HepG2 (cell line): Measurements from ENCODE around the gene EIF3M. TPM values are rescaled to one million over a fixed set of nuclear protein-coding genes. Genes with fewer than 3 reads are reported as not detected.

Experiments used
- CREM ChIP-seq, 2 experiments: sonication (generic) in 1 of 2; formaldehyde crosslinking in 1 of 2; IDR thresholded peaks; 2 replicates each; pipeline versions ENCODE4 v1.4.0 to v1.6.1; 2016 to 2020; ENCODE audit warnings: antibody characterized with exemption in 1 of 2, mild to moderate bottlenecking in 1 of 2, missing genetic modification reagents in 1 of 2
- HMG20A ChIP-seq: IDR thresholded peaks from 2 replicates; pipeline ENCODE4 v1.6.1; 2016; ENCODE audit warnings: borderline replicate concordance
- IKZF1 ChIP-seq: fragments of 450-650 bp; IDR thresholded peaks from 2 replicates; pipeline ENCODE4 v1.7.1; 2016
- POGZ ChIP-seq: sonication (generic); formaldehyde crosslinking; IDR thresholded peaks from 2 replicates; pipeline ENCODE4 v1.4.0; 2020; ENCODE audit warnings: mild to moderate bottlenecking, missing genetic modification reagents
- POLR2G ChIP-seq: fragments of 200-400 bp; formaldehyde crosslinking; IDR thresholded peaks from 2 replicates; pipeline ENCODE4 v1.6.1; 2018; ENCODE audit warnings: mild to moderate bottlenecking, low read depth, low read length, moderate library complexity
- SP140L ChIP-seq: sonication (generic); formaldehyde crosslinking; IDR thresholded peaks from 2 replicates; pipeline ENCODE4 v1.4.0; 2020; ENCODE audit warnings: missing genetic modification reagents, borderline replicate concordance
- YEATS4 ChIP-seq: sonication (generic); formaldehyde crosslinking; IDR thresholded peaks from 2 replicates; pipeline ENCODE4 v1.4.0; 2020; ENCODE audit warnings: missing genetic modification reagents, borderline replicate concordance
- ZFP37 ChIP-seq: sonication (generic); formaldehyde crosslinking; IDR thresholded peaks from 2 replicates; pipeline ENCODE4 v1.4.0; 2020; ENCODE audit warnings: missing genetic modification reagents, borderline replicate concordance
- ZNF335 ChIP-seq: sonication (generic); formaldehyde crosslinking; IDR thresholded peaks from 2 replicates; pipeline ENCODE4 v1.4.0; 2020; ENCODE audit warnings: missing genetic modification reagents
- ZNF432 ChIP-seq: sonication (generic); formaldehyde crosslinking; IDR thresholded peaks from 2 replicates; pipeline ENCODE4 v1.5.0; 2020; ENCODE audit warnings: missing genetic modification reagents, mild to moderate bottlenecking, borderline replicate concordance
- ZNF761 ChIP-seq: sonication (generic); formaldehyde crosslinking; conservative IDR thresholded peaks from 2 replicates; pipeline ENCODE4 v1.4.0; 2020; ENCODE audit warnings: mild to moderate bottlenecking, missing genetic modification reagents
- ZNF772 ChIP-seq: sonication (generic); formaldehyde crosslinking; IDR thresholded peaks from 2 replicates; pipeline ENCODE4 v1.5.0; 2020; ENCODE audit warnings: mild to moderate bottlenecking, missing genetic modification reagents
- polyA plus RNA-seq, 8 experiments: library from polyadenylated mRNA; depleted of rRNA in 3 of 8; stranded (reverse) in 7 of 8; unstranded in 1 of 8; fragments of >200 nt; fragmentation: Illumina TruSeq in 4 of 8; extraction: Trizol in 4 of 8; gene quantifications; 2 replicates each; pipeline versions ENCODE4 v1.2.1 to v1.2.3, GENCODE V29; 2011 to 2016; ENCODE audit warnings: low read depth in 4 of 8, missing spikeins in 1 of 8, mixed read lengths in 1 of 8; ENCODE audit not compliant: insufficient read depth in 1 of 8
- total RNA-seq, 5 experiments: library from RNA; depleted of rRNA; stranded (reverse); fragments of >200 nt; fragmentation: Illumina TruSeq; extraction: Trizol; gene quantifications; 2 replicates each; pipeline ENCODE4 v1.2.3, GENCODE V29; 2016; ENCODE audit warnings: low read depth in 1 of 5
- TF ChIP-seq, protein P1 (sequence below): sonication (generic); formaldehyde crosslinking; IDR thresholded peaks from 2 replicates; pipeline ENCODE4 v1.8.1; 2023; ENCODE audit warnings: mild to moderate bottlenecking, inconsistent platforms, moderate library complexity, missing genetic modification reagents, borderline replicate concordance
- TF ChIP-seq, protein P2 (sequence below): sonication (generic); formaldehyde crosslinking; IDR thresholded peaks from 2 replicates; pipeline ENCODE4 v1.9.0; 2021; ENCODE audit warnings: missing genetic modification reagents, borderline replicate concordance
- TF ChIP-seq, protein P3 (sequence below): sonication (generic); formaldehyde crosslinking; IDR thresholded peaks from 2 replicates; pipeline ENCODE4 v1.5.0; 2020; ENCODE audit warnings: missing genetic modification reagents
- TF ChIP-seq, protein P4 (sequence below): sonication (generic); formaldehyde crosslinking; IDR thresholded peaks from 2 replicates; pipeline ENCODE4 v1.5.0; 2020; ENCODE audit warnings: mild to moderate bottlenecking, low read depth, missing genetic modification reagents, borderline replicate concordance
- TF ChIP-seq, protein P5 (sequence below): sonication (generic); formaldehyde crosslinking; IDR thresholded peaks from 2 replicates; pipeline ENCODE4 v1.4.0; 2020; ENCODE audit warnings: missing genetic modification reagents; ENCODE audit errors: not compliant biosample characterization
- TF ChIP-seq, protein P6 (sequence below): sonication (generic); formaldehyde crosslinking; IDR thresholded peaks from 2 replicates; pipeline ENCODE4 v1.9.0; 2021; ENCODE audit warnings: missing genetic modification reagents, mild to moderate bottlenecking, borderline replicate concordance
- TF ChIP-seq, protein P7 (sequence below): sonication (generic); formaldehyde crosslinking; IDR thresholded peaks from 2 replicates; pipeline ENCODE4 v1.5.0; 2020; ENCODE audit warnings: missing genetic modification reagents

Gene EIF3M
- total and polyA plus RNA-seq, 2 of the 13 experiments (the other 11 are each of a cell fraction or from before 2014, with no cell fraction given) = 279 to 389 TPM

DNA sequence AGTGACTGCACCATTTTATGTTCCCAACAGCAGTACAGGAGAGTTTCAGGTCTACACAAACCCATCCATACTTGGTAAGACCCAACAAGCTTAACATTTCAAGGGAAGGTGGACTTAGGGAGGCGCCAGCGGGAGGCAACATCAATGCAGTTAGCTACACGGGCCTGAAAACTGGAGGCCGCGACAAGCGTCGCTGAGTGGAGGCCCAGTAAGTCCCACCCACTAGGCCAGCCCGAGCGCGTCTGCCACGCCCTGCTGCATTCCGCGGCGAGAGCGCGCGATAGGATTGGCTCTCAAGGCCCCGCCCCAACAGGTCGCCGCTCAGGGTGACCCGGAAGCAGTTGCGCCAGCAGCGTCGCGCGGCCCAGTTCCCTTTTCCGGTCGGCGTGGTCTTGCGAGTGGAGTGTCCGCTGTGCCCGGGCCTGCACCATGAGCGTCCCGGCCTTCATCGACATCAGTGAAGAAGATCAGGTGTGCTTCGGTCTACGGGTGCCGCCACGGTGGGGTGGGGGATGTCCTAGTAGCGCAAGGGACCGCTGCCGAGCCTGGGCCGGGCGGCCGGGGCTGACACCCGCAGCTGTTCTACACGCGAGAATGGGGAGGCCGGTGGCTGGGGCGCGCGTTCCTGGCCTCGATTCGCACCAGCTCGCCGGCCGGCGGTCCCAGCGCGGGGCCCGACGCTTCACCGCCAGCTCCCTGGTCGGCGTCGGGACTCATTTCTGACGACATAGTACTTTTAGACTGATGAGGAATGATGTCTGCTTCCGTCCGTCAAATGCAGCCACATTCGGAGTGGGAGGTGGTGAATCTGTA is at the start of gene EIF3M (continued):
- TF ChIP-seq, protein P1, sequence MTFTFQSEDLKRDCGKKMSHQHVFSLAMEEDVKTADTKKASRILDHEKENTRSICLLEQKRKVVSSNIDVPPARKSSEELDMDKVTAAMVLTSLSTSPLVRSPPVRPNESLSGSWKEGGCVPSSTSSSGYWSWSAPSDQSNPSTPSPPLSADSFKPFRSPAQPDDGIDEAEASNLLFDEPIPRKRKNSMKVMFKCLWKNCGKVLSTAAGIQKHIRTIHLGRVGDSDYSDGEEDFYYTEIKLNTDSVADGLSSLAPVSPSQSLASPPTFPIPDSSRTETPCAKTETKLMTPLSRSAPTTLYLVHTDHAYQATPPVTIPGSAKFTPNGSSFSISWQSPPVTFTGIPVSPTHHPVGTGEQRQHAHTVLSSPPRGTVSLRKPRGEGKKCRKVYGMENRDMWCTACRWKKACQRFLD (CRISPR knock-in tag) = peak; percentile 70; the same call in 1 of the 2 replicates
- no peak for TF ChIP-seq HMG20A (CRISPR knock-in tag)
- no peak for TF ChIP-seq ZNF761 (CRISPR knock-in tag)
- TF ChIP-seq, protein P2, sequence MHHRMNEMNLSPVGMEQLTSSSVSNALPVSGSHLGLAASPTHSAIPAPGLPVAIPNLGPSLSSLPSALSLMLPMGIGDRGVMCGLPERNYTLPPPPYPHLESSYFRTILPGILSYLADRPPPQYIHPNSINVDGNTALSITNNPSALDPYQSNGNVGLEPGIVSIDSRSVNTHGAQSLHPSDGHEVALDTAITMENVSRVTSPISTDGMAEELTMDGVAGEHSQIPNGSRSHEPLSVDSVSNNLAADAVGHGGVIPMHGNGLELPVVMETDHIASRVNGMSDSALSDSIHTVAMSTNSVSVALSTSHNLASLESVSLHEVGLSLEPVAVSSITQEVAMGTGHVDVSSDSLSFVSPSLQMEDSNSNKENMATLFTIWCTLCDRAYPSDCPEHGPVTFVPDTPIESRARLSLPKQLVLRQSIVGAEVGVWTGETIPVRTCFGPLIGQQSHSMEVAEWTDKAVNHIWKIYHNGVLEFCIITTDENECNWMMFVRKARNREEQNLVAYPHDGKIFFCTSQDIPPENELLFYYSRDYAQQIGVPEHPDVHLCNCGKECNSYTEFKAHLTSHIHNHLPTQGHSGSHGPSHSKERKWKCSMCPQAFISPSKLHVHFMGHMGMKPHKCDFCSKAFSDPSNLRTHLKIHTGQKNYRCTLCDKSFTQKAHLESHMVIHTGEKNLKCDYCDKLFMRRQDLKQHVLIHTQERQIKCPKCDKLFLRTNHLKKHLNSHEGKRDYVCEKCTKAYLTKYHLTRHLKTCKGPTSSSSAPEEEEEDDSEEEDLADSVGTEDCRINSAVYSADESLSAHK (CRISPR knock-in tag) = no peak
- peak; percentile 95 for TF ChIP-seq ZNF772 (CRISPR knock-in tag)
- TF ChIP-seq, protein P3, sequence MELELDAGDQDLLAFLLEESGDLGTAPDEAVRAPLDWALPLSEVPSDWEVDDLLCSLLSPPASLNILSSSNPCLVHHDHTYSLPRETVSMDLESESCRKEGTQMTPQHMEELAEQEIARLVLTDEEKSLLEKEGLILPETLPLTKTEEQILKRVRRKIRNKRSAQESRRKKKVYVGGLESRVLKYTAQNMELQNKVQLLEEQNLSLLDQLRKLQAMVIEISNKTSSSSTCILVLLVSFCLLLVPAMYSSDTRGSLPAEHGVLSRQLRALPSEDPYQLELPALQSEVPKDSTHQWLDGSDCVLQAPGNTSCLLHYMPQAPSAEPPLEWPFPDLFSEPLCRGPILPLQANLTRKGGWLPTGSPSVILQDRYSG (CRISPR knock-in tag) = peak; percentile 72; the same call in 1 of the 2 replicates
- peak; percentile 90 for TF ChIP-seq POLR2G
- peak; percentile 98 for TF ChIP-seq YEATS4 (CRISPR knock-in tag)
- TF ChIP-seq IKZF1 = no peak
- TF ChIP-seq CREM (IDR thresholded peaks at IDR 0.05) = peak; percentile 46; the same call in 1 of the 2 replicates
- peak; percentile 46; the same call in 1 of the 2 replicates for TF ChIP-seq CREM (CRISPR knock-in tag; IDR thresholded peaks at IDR 0.05)
- TF ChIP-seq, protein P4, sequence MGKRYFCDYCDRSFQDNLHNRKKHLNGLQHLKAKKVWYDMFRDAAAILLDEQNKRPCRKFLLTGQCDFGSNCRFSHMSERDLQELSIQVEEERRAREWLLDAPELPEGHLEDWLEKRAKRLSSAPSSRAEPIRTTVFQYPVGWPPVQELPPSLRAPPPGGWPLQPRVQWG (CRISPR knock-in tag) = no peak
- TF ChIP-seq ZNF335 = peak; percentile 83
- no peak; the same call in 1 of the 2 replicates for TF ChIP-seq ZFP37 (CRISPR knock-in tag)
- TF ChIP-seq, protein P5, sequence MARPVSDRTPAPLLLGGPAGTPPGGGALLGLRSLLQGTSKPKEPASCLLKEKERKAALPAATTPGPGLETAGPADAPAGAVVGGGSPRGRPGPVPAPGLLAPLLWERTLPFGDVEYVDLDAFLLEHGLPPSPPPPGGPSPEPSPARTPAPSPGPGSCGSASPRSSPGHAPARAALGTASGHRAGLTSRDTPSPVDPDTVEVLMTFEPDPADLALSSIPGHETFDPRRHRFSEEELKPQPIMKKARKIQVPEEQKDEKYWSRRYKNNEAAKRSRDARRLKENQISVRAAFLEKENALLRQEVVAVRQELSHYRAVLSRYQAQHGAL (CRISPR knock-in tag) = peak; percentile 52
- no peak for TF ChIP-seq ZNF432
- TF ChIP-seq, protein P6, sequence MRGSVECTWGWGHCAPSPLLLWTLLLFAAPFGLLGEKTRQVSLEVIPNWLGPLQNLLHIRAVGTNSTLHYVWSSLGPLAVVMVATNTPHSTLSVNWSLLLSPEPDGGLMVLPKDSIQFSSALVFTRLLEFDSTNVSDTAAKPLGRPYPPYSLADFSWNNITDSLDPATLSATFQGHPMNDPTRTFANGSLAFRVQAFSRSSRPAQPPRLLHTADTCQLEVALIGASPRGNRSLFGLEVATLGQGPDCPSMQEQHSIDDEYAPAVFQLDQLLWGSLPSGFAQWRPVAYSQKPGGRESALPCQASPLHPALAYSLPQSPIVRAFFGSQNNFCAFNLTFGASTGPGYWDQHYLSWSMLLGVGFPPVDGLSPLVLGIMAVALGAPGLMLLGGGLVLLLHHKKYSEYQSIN (CRISPR knock-in tag) = peak; percentile 77; the same call in 1 of the 2 replicates
- TF ChIP-seq, protein P7, sequence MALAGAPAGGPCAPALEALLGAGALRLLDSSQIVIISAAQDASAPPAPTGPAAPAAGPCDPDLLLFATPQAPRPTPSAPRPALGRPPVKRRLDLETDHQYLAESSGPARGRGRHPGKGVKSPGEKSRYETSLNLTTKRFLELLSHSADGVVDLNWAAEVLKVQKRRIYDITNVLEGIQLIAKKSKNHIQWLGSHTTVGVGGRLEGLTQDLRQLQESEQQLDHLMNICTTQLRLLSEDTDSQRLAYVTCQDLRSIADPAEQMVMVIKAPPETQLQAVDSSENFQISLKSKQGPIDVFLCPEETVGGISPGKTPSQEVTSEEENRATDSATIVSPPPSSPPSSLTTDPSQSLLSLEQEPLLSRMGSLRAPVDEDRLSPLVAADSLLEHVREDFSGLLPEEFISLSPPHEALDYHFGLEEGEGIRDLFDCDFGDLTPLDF (CRISPR knock-in tag) = peak; percentile 92
- TF ChIP-seq POGZ (CRISPR knock-in tag) = peak; percentile 100
- 0 out of 2 replicates have a peak, but pooled peaks have one; percentile 19 for TF ChIP-seq SP140L (CRISPR knock-in tag)
